ENCODE measurements around the gene MRPL22.

DNA sequence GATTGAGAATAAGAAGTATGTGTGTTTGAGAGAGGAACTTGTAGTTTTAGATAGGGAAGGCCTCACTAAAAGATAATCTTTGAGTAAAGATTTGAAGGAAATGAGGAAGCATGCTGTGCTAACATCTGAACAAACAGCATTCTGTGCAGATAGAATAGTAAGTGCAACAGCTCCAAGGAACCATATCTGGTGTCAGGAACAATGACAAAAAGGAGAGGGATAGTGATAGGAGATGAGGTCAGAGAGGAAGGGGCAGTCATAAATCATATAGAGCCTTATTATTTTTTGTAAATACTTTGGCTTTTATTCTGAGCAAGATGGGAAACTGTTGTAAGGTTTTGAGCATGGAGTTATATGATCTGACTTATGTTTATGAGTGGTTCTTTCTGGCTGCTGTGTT is 3.8 kb downstream of the MRPL22 start:
- TF ChIP-seq, protein P1, sequence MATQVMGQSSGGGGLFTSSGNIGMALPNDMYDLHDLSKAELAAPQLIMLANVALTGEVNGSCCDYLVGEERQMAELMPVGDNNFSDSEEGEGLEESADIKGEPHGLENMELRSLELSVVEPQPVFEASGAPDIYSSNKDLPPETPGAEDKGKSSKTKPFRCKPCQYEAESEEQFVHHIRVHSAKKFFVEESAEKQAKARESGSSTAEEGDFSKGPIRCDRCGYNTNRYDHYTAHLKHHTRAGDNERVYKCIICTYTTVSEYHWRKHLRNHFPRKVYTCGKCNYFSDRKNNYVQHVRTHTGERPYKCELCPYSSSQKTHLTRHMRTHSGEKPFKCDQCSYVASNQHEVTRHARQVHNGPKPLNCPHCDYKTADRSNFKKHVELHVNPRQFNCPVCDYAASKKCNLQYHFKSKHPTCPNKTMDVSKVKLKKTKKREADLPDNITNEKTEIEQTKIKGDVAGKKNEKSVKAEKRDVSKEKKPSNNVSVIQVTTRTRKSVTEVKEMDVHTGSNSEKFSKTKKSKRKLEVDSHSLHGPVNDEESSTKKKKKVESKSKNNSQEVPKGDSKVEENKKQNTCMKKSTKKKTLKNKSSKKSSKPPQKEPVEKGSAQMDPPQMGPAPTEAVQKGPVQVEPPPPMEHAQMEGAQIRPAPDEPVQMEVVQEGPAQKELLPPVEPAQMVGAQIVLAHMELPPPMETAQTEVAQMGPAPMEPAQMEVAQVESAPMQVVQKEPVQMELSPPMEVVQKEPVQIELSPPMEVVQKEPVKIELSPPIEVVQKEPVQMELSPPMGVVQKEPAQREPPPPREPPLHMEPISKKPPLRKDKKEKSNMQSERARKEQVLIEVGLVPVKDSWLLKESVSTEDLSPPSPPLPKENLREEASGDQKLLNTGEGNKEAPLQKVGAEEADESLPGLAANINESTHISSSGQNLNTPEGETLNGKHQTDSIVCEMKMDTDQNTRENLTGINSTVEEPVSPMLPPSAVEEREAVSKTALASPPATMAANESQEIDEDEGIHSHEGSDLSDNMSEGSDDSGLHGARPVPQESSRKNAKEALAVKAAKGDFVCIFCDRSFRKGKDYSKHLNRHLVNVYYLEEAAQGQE (tag by site-specific recombination; IDR thresholded peaks at IDR 0.05), result no peak
- TF ChIP-seq, protein P2, sequence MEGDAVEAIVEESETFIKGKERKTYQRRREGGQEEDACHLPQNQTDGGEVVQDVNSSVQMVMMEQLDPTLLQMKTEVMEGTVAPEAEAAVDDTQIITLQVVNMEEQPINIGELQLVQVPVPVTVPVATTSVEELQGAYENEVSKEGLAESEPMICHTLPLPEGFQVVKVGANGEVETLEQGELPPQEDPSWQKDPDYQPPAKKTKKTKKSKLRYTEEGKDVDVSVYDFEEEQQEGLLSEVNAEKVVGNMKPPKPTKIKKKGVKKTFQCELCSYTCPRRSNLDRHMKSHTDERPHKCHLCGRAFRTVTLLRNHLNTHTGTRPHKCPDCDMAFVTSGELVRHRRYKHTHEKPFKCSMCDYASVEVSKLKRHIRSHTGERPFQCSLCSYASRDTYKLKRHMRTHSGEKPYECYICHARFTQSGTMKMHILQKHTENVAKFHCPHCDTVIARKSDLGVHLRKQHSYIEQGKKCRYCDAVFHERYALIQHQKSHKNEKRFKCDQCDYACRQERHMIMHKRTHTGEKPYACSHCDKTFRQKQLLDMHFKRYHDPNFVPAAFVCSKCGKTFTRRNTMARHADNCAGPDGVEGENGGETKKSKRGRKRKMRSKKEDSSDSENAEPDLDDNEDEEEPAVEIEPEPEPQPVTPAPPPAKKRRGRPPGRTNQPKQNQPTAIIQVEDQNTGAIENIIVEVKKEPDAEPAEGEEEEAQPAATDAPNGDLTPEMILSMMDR (tag by site-specific recombination; IDR thresholded peaks at IDR 0.05), result no peak
- TF ChIP-seq ZNF555 (tag by site-specific recombination; conservative IDR thresholded peaks at IDR 0.05) (no peak), ZBTB17 (tag by site-specific recombination; IDR thresholded peaks at IDR 0.05) (no peak), SP2 (tag by site-specific recombination; IDR thresholded peaks at IDR 0.05) (no peak), ZNF843 (tag by site-specific recombination; IDR thresholded peaks at IDR 0.05) (no peak)
- TF ChIP-seq, protein P3, sequence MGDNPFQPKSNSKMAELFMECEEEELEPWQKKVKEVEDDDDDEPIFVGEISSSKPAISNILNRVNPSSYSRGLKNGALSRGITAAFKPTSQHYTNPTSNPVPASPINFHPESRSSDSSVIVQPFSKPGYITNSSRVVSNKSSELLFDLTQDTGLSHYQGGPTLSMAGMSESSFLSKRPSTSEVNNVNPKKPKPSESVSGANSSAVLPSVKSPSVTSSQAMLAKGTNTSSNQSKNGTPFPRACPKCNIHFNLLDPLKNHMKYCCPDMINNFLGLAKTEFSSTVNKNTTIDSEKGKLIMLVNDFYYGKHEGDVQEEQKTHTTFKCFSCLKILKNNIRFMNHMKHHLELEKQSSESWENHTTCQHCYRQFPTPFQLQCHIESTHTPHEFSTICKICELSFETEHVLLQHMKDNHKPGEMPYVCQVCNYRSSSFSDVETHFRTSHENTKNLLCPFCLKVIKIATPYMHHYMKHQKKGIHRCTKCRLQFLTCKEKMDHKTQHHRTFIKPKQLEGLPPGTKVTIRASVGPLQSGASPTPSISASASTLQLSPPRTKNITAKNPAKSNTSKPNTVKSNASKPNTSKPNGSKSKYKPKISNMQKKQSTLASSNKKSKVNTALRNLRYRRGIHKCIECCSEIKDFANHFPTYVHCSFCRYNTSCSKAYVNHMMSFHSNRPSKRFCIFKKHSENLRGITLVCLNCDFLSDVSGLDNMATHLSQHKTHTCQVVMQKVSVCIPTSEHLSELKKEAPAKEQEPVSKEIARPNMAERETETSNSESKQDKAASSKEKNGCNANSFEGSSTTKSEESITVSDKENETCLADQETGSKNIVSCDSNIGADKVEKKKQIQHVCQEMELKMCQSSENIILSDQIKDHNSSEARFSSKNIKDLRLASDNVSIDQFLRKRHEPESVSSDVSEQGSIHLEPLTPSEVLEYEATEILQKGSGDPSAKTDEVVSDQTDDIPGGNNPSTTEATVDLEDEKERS (tag by site-specific recombination; IDR thresholded peaks at IDR 0.05), result no peak
- TF ChIP-seq, protein P4, sequence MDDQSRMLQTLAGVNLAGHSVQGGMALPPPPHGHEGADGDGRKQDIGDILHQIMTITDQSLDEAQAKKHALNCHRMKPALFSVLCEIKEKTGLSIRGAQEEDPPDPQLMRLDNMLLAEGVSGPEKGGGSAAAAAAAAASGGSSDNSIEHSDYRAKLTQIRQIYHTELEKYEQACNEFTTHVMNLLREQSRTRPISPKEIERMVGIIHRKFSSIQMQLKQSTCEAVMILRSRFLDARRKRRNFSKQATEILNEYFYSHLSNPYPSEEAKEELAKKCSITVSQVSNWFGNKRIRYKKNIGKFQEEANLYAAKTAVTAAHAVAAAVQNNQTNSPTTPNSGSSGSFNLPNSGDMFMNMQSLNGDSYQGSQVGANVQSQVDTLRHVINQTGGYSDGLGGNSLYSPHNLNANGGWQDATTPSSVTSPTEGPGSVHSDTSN (CRISPR knock-in tag; IDR thresholded peaks at IDR 0.05), result no peak

Data from HEK293 (cell line).